ENCODE results near the gene TDRD7. TPM values are rescaled to one million over a fixed set of nuclear protein-coding genes. Genes with fewer than 3 reads are reported as not detected.

TDRD7 gene
- total RNA-seq, 1 donor from 2014 or later = 8.6 TPM

GRCh38 chr9:97535771-97536170 lies 123.9 kb downstream of the TDRD7 start:
- DNase-seq (ENCODE audit: low spot score in 2 of 2, unreplicated experiment in 2 of 2) = no peak
- Mint-ChIP-seq H3K27ac (no peak overlapping the region), H3K4me3 (no peak overlapping the region), H3K36me3 (no peaks in the 10 kb centered on the region), H3K4me1 (no peaks in the 10 kb centered on the region), H3K27me3 (ENCODE audit: low read depth) (peaks cover 10% of the 10 kb centered on the region), H3K9me3 (peaks cover 5% of the 10 kb centered on the region)
- TF ChIP-seq CTCF (IDR thresholded peaks at IDR 0.05; ENCODE audit: unreplicated experiment) = no peak

GRCh38 chr9:97536480-97536879 lies 124.6 kb downstream of the TDRD7 start:
- Mint-ChIP-seq H3K36me3 (no peaks in the 10 kb centered on the region), H3K27ac (no peak overlapping the region), H3K27me3 (ENCODE audit: low read depth) (peaks cover 10% of the 10 kb centered on the region), H3K4me1 (no peaks in the 10 kb centered on the region), H3K9me3 (peaks cover 5% of the 10 kb centered on the region), H3K4me3 (no peak overlapping the region)
- DNase-seq (ENCODE audit: low spot score in 2 of 2, unreplicated experiment in 2 of 2) = no peak
- TF ChIP-seq CTCF (IDR thresholded peaks at IDR 0.05; ENCODE audit: unreplicated experiment) = no peak

GRCh38 chr9:97543561-97543960 lies 131.7 kb downstream of the TDRD7 start:
- no peak overlapping the region for H3K27ac Mint-ChIP-seq
- H3K9me3 Mint-ChIP-seq = peaks cover 5% of the 10 kb centered on the region
- no peaks in the 10 kb centered on the region for H3K4me1 Mint-ChIP-seq
- TF ChIP-seq CTCF (IDR thresholded peaks at IDR 0.05; ENCODE audit: unreplicated experiment) = no peak
- DNase-seq (ENCODE audit: low spot score in 2 of 2, unreplicated experiment in 2 of 2) = no peak
- no peak overlapping the region for H3K4me3 Mint-ChIP-seq
- no peaks in the 10 kb centered on the region for H3K36me3 Mint-ChIP-seq
- H3K27me3 Mint-ChIP-seq (ENCODE audit: low read depth) = peaks cover 10% of the 10 kb centered on the region

GRCh38 chr9:97545486-97545885 lies 133.6 kb downstream of the TDRD7 start:
- H3K36me3 Mint-ChIP-seq = no peaks in the 10 kb centered on the region
- H3K27ac Mint-ChIP-seq = no peak overlapping the region

More at GRCh38 chr9:97545486-97545885, 133.6 kb downstream of the TDRD7 start:
- peaks cover 2% of the 10 kb centered on the region for H3K9me3 Mint-ChIP-seq
- no peak for TF ChIP-seq CTCF (IDR thresholded peaks at IDR 0.05; ENCODE audit: unreplicated experiment)
- no peak for DNase-seq (ENCODE audit: low spot score in 2 of 2, unreplicated experiment in 2 of 2)
- H3K4me1 Mint-ChIP-seq = no peaks in the 10 kb centered on the region
- H3K4me3 Mint-ChIP-seq = no peak overlapping the region
- H3K27me3 Mint-ChIP-seq (ENCODE audit: low read depth) = peaks cover 17% of the 10 kb centered on the region

Small RNA genes within 50 kb of the gene (microRNA-seq; reads per million reads assigned to microRNA genes)
- not detected for gene MIR1302-8

Other genes starting within 250 kb of the TDRD7 start
- gene CCDC180, start 104.4 kb upstream of the TDRD7 start, total RNA-seq = 16.1 to 17.7 TPM (median 17.1 TPM) in 3 replicates
- 0.49 to 0.66 TPM (median 0.59 TPM) in 3 replicates for gene TMOD1, start 89.6 kb downstream of the TDRD7 start, total RNA-seq
- 35.5 to 37.9 TPM (median 37.3 TPM) in 3 replicates for gene TSTD2, start 221.3 kb downstream of the TDRD7 start, total RNA-seq
- gene NCBP1, start 221.7 kb downstream of the TDRD7 start, total RNA-seq = 35.1 to 38.9 TPM (median 38.4 TPM) in 3 replicates

Data from mesothelial cell of epicardium (in vitro differentiated cells).